HepG2 (cell line): ENCODE measurements around the gene ENTHD1. TPM values are rescaled to one million over a fixed set of nuclear protein-coding genes. Genes with fewer than 3 reads are reported as not detected.

ENCODE experiments used
- ATAC-seq: fragments of 200-7000 bp; cut with Tn5 transposase; 3 replicates; pipeline ENCODE4 v1.9.1; 2020; ENCODE audit warnings: mild to moderate bottlenecking, moderate library complexity
- BruUV-seq: library from RNA; stranded (reverse); fragments of 400-500 nt; replicated peaks from 2 replicates; lab custom pipeline; 2021; lab: Mats Ljungman, UMichigan
- CTCF ChIA-PET: fragments of 300-600 bp; formaldehyde crosslinking; extraction: SDS; loops from one replicate; lab custom pipeline; 2021; ENCODE audit warnings: low total read pairs, inconsistent platforms, low intra/inter-chr PET ratio; lab: Yijun Ruan, JAX
- POLR2A ChIA-PET: fragments of 350-600 bp; sonication (Branson Sonifier 250); formaldehyde crosslinking; loops from one replicate; lab custom pipeline; 2020; ENCODE audit warnings: antibody characterized with exemption, inconsistent platforms; lab: Yijun Ruan, JAX
- DNase-seq: peaks from one replicate; pipeline ENCODE4 v3.0.0-alpha.2; 2015; ENCODE audit warnings: low spot score
- FAIRE-seq: peaks from 3 replicates; lab custom pipeline; 2011; peaks lifted over from hg19 to GRCh38; lab: Jason Lieb, UNC
- H2AFZ ChIP-seq: one replicate; pipeline ENCODE4 v1.6.1; 2011; ENCODE audit warnings: low read length, inconsistent platforms
- H3K27ac ChIP-seq: fragments of 300-600 bp; 3 replicates; pipeline ENCODE4 v1.8.0; 2011; ENCODE audit warnings: mixed run types, mild to moderate bottlenecking, mixed read lengths, low read length, inconsistent platforms; ENCODE audit not compliant: insufficient read depth; ENCODE audit errors: extremely low read length
- H3K27me3 ChIP-seq, 2 experiments: fragments of 200-600 bp in 1 of 2; 2 replicates in 1 of 2; 3 replicates in 1 of 2; pipeline versions ENCODE4 v1.6.0 to v1.8.0; 2011; ENCODE audit warnings: low read length in 2 of 2, mild to moderate bottlenecking in 2 of 2, moderate library complexity in 2 of 2, inconsistent platforms in 1 of 2; ENCODE audit not compliant: insufficient read depth in 2 of 2, control insufficient read depth in 1 of 2
- H3K36me3 ChIP-seq, 2 experiments: fragments of 200-600 bp in 1 of 2; replicated peaks in 1 of 2; 2 replicates in 1 of 2; 3 replicates in 1 of 2; pipeline versions ENCODE4 v1.5.1 to v1.8.0; 2011; ENCODE audit warnings: low read length in 2 of 2, inconsistent platforms in 1 of 2; ENCODE audit not compliant: insufficient read depth in 2 of 2, control insufficient read depth in 1 of 2
- H3K4me1 ChIP-seq: 2 replicates; pipeline ENCODE4 v1.5.1; 2012; ENCODE audit warnings: low read length, inconsistent platforms; ENCODE audit not compliant: insufficient read depth
- H3K4me2 ChIP-seq: 2 replicates; pipeline ENCODE4 v1.6.0; 2011; ENCODE audit warnings: low read depth, low read length, inconsistent platforms
- H3K4me3 ChIP-seq, 3 experiments: fragments of 200-600 bp in 1 of 3; sonication (generic), shearing (Covaris generic) in 1 of 3; replicated peaks in 1 of 3; 2 replicates each; pipeline ENCODE4 v1.5.1; 2011 to 2016; ENCODE audit warnings: low read length in 3 of 3, inconsistent platforms in 2 of 3, low read depth in 2 of 3, mild to moderate bottlenecking in 2 of 3, control low read depth in 1 of 3, mixed read lengths in 1 of 3; ENCODE audit not compliant: insufficient read depth in 1 of 3
- H3K79me2 ChIP-seq: one replicate; pipeline ENCODE4 v1.6.1; 2011; ENCODE audit warnings: low read length, inconsistent platforms; ENCODE audit not compliant: insufficient read depth
- H3K9ac ChIP-seq: 2 replicates; pipeline ENCODE4 v1.6.0; 2011; ENCODE audit warnings: mild to moderate bottlenecking, low read depth, low read length, inconsistent platforms; ENCODE audit not compliant: insufficient read depth
- H3K9me3 ChIP-seq: 2 replicates; pipeline ENCODE4 v1.5.1; 2012; ENCODE audit warnings: mild to moderate bottlenecking, low read length
- H4K20me1 ChIP-seq: 2 replicates; pipeline ENCODE4 v1.6.0; 2011; ENCODE audit warnings: inconsistent platforms, mild to moderate bottlenecking, low read length, moderate library complexity; ENCODE audit not compliant: insufficient read depth
- SIX1 ChIP-seq: sonication (generic); formaldehyde crosslinking; IDR thresholded peaks from 2 replicates; pipeline ENCODE4 v1.4.0; 2020; ENCODE audit warnings: missing genetic modification reagents, borderline replicate concordance
- SNRNP70 ChIP-seq: fragments of 200-400 bp; formaldehyde crosslinking; IDR thresholded peaks from 2 replicates; pipeline ENCODE4 v1.6.1; 2017; ENCODE audit warnings: mild to moderate bottlenecking, low read depth, low read length, moderate library complexity
- SRF ChIP-seq: IDR thresholded peaks from 2 replicates; pipeline ENCODE4 v1.6.1; 2011; ENCODE audit warnings: mild to moderate bottlenecking, low read depth, low read length, moderate library complexity
- SYNCRIP ChIP-seq: fragments of 200-400 bp; formaldehyde crosslinking; IDR thresholded peaks from 2 replicates; pipeline ENCODE4 v1.6.1; 2018; ENCODE audit warnings: mild to moderate bottlenecking, low read depth, low read length; ENCODE audit not compliant: insufficient read depth
- U2AF1 ChIP-seq: fragments of 200-400 bp; formaldehyde crosslinking; optimal IDR thresholded peaks from 2 replicates; pipeline ENCODE3; 2017; ENCODE audit warnings: mild to moderate bottlenecking, low read depth, low read length
- ZNF451 ChIP-seq: sonication (generic); formaldehyde crosslinking; IDR thresholded peaks from 2 replicates; pipeline ENCODE4 v1.5.0; 2020; ENCODE audit warnings: mild to moderate bottlenecking, missing genetic modification reagents
- ZNF644 ChIP-seq: IDR thresholded peaks from 2 replicates; pipeline ENCODE4 v1.6.1; 2016; ENCODE audit warnings: low read depth
- ZNF678 ChIP-seq: sonication (generic); formaldehyde crosslinking; IDR thresholded peaks from 2 replicates; pipeline ENCODE4 v1.4.0; 2020; ENCODE audit warnings: mild to moderate bottlenecking, missing genetic modification reagents
- ZNF75D ChIP-seq: sonication (generic); formaldehyde crosslinking; IDR thresholded peaks from 2 replicates; pipeline ENCODE4 v1.8.1; 2023; ENCODE audit warnings: missing genetic modification reagents, mild to moderate bottlenecking, borderline replicate concordance
- WGBS: methylation state at CpG from one replicate; pipeline ENCODE4 v1.1.6; 2017; ENCODE audit warnings: low lambda C conversion rate; 5-methylcytosine and 5-hydroxymethylcytosine counted together
- in situ Hi-C: cut with HindIII; loops from 2 replicates; pipeline ENCODE4 v1.10.0; 2017; ENCODE audit warnings: low pct_unique_long_range_greater_than_20kb; ENCODE audit not compliant: extremely low pct_ligation_motif_present
- intact Hi-C: fragments of 100-400 bp; cut with micrococcal nuclease; formaldehyde crosslinking; loops from one replicate; pipeline ENCODE4 v1.10.0; 2022; ENCODE audit not compliant: unreplicated experiment
- polyA plus RNA-seq, 8 experiments: library from polyadenylated mRNA; depleted of rRNA in 3 of 8; stranded (reverse) in 7 of 8; unstranded in 1 of 8; fragments of >200 nt; fragmentation: Illumina TruSeq in 4 of 8; extraction: Trizol in 4 of 8; gene quantifications; 2 replicates each; pipeline versions ENCODE4 v1.2.1 to v1.2.3, GENCODE V29; 2011 to 2016; ENCODE audit warnings: low read depth in 4 of 8, missing spikeins in 1 of 8, mixed read lengths in 1 of 8; ENCODE audit not compliant: insufficient read depth in 1 of 8
- total RNA-seq, 5 experiments: library from RNA; depleted of rRNA; stranded (reverse); fragments of >200 nt; fragmentation: Illumina TruSeq; extraction: Trizol; gene quantifications; 2 replicates each; pipeline ENCODE4 v1.2.3, GENCODE V29; 2016; ENCODE audit warnings: low read depth in 1 of 5
- TF ChIP-seq, protein P1 (sequence below): sonication (generic); formaldehyde crosslinking; IDR thresholded peaks from 2 replicates; pipeline ENCODE4 v1.5.1; 2020; ENCODE audit warnings: missing genetic modification reagents, mild to moderate bottlenecking, borderline replicate concordance

ENTHD1 gene
- total and polyA plus RNA-seq, 2 of the 13 experiments (the other 11 are each of a cell fraction or from before 2014, with no cell fraction given) = not detected

DNA sequence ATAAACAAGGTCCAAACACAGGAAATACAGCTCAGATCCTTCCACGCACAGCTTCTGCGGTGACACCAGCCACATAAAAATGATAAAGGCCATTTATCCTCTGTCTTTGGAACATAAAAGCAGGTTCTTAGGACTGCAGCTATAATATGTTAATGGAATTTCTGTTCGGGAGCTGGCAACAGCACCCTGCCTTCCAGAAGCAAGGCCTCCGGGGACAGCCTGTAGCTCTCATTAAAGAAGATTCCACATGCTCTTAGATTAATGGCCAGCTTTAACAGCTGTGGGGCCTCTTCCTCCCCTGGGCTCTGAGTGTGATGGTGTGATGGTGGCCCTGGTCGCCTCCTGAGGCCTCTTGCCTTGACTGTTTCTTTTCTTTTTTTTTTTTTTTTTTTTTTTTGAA lies 185.7 kb downstream of the ENTHD1 start:
- Histone ChIP-seq H3K4me3 (no peak overlapping the region), H3K9me3 (no peaks in the 10 kb centered on the region), H3K9ac (no peak overlapping the region), H3K4me2 (no peak overlapping the region), H3K36me3 (no peaks in the 10 kb centered on the region), H2AFZ (no peak overlapping the region), H3K79me2 (no peaks in the 10 kb centered on the region), H3K27me3 (peaks cover 11 to 71% of the 10 kb centered on the region in 2 experiments; a peak in 4 of 5 replicates), H4K20me1 (no peaks in the 10 kb centered on the region)
- FAIRE-seq (no peak), DNase-seq (no peak), ATAC-seq (no peak)
- in situ Hi-C loops = no loop called here
- 76% methylated on average over 3 of the region's 5 CpGs for WGBS
- TF ChIP-seq, protein P1, sequence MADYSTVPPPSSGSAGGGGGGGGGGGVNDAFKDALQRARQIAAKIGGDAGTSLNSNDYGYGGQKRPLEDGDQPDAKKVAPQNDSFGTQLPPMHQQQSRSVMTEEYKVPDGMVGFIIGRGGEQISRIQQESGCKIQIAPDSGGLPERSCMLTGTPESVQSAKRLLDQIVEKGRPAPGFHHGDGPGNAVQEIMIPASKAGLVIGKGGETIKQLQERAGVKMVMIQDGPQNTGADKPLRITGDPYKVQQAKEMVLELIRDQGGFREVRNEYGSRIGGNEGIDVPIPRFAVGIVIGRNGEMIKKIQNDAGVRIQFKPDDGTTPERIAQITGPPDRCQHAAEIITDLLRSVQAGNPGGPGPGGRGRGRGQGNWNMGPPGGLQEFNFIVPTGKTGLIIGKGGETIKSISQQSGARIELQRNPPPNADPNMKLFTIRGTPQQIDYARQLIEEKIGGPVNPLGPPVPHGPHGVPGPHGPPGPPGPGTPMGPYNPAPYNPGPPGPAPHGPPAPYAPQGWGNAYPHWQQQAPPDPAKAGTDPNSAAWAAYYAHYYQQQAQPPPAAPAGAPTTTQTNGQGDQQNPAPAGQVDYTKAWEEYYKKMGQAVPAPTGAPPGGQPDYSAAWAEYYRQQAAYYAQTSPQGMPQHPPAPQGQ (CRISPR knock-in tag) = no peak
- TF ChIP-seq ZNF451 (no peak), ZNF75D (CRISPR knock-in tag) (no peak), U2AF1 (no peak), SNRNP70 (no peak), SRF (no peak), ZNF678 (no peak), SYNCRIP (no peak), ZNF644 (CRISPR knock-in tag) (no peak), SIX1 (CRISPR knock-in tag) (no peak)
- TF ChIP-seq, all 625 proteins: peak for 0
- H3K4me1 ChIP-seq = peaks cover 12% of the 10 kb centered on the region
- BruUV-seq = no TSS peak
- ChIA-PET POLR2A (interaction anchor here (0.7 kb wide), 1 partner anchor 88 kb away, joined by 4 read pairs; no protein-coding TSS in a partner anchor), CTCF (no interaction called here)
- H3K27ac ChIP-seq = no peak overlapping the region
- intact Hi-C loops = no loop called here
